CD4-positive, alpha-beta T cell treated with Interleukin-21 for 1 hour (primary cell): Measurements from ENCODE around the gene LPP.

Experiments used
- DNase-seq: peaks from one replicate; pipeline ENCODE4 v3.0.0-alpha.2; 2020

LPP gene

DNA sequence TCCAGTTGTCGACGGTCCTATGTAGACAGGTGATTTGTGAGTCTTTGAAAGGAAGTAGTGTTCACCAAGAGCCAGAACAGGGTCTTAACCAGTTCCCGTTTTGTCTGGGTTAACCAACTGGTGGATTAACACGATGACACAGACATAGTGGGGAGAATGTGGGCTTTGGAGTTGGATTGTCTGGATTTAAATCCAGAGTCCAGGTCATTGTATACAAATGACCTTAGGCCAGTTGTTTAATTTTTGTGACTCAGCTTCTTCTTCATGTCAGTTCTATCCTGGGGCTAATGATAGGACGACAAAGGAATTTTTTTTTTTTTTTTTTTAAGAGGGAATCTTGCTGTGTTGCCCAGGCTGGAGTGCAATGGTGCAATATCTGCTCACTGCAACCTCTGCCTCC, 126.7 kb downstream of the LPP start:
- DNase-seq: no peak

DNA sequence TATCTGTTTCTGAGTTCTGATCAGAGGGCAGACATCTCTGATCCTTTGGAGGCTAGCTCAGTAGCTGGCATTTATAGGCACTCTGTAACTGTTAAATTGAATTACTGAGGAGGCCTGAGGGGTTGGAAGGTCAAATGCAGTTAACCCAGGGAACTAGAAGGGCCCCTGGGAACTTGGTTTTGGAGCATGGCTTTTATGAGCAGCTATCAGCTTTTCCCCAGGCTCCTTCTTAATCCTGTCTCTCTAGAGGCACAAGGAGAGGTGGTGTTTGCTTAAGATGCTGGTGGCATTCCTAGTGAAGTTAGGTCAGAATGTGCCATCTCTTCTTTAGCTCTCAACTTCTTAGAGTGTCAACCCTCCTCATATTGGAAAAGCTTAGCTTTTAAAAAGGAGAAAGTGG, 128.9 kb downstream of the LPP start:
- DNase-seq: no peak

DNA sequence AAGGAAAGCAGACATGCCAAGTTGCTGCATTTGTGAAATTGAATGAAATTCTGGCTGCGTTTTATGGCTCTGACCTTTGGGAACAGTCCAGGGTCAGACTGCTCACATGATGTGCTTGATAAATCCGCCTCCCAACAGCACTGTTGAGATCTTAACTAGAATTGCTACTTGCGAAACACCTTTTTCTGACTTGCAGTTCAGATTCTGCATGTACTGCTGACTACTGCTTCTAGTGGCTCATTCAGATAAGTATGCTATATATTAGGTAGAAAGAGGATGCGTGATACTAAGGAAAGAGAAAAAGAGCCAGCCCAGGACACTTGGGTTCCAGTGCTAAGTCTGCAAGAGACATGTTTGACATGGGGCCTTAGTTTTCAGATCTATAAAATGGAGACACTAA, 129.4 kb downstream of the LPP start:
- no peak for DNase-seq

DNA sequence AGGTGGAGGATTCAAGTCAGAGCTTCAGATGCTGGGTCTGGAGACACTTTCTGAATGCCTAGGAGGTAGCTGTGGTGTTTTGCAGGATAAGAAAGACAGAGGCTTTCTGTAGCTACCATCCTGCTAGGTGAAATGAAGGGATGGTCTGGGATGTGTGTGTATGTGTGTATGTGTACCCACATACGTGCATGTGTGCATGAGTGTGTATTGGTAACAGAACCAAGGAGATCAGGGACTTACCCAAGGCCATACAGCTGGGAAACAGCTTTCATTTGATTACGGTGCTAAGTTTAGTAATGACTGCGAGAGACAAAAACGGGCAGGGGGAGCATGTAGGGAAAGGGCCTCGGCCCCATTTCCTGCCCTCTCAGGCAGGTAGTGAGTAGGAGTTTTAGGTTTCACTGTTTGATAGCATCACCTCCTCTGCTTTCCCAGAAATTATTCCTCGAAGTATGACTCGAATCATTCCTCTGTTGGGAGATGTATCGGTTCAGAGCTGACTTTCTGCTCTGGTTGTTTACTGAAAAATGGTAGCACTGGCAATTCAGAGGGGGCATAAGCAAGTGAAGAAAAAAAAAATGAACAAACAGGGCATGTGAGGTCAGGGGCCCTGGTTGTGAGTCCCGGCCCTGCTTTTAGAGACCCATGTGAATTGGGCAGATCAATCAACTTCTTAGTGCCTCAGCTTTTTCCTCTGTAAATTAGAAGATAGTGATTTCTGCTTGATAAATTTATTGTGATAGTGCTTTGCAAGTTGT, 130.7 kb downstream of the LPP start:
- no peak for DNase-seq

DNA sequence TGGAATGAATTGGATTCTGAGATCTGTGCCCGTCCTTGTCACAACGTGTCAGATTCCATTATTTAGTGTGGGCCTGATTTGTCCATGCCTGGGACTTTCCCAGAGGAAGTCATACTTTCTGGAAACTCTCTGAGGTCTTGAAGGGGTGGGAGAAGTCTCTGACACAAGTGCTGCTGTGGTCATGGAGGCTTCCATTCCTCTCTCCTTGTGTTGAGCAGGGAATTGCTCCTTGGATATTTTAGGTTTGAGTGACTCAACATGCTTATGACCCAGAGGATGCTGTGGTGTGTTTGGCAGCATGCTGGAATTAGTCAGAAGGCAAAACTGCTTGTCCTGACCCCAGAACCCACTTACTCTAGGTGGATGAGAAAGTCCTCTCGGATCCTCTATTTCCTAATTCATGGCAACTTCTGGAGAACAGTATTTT, 132.1 kb downstream of the LPP start:
- no peak for DNase-seq

DNA sequence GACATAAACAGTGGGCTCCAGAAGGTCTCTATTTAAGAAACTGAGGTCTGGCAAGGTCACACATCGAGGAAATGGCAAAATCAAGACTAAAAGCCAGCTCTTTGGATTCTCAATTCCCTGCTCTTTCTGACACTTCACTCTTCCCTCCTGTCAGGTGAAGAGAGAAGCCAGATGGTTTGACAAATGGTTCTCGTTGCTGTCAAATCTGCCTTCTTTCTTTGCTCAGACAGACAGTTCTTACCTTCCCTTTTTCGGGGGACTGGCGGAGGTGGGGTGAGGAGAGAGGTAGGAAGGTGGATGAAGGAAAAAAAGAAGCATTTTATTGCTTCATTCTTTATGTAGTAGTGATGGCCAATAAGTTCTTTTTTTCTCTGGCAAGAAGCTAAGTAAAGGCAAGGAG, 133.4 kb downstream of the LPP start:
- no peak for DNase-seq

DNA sequence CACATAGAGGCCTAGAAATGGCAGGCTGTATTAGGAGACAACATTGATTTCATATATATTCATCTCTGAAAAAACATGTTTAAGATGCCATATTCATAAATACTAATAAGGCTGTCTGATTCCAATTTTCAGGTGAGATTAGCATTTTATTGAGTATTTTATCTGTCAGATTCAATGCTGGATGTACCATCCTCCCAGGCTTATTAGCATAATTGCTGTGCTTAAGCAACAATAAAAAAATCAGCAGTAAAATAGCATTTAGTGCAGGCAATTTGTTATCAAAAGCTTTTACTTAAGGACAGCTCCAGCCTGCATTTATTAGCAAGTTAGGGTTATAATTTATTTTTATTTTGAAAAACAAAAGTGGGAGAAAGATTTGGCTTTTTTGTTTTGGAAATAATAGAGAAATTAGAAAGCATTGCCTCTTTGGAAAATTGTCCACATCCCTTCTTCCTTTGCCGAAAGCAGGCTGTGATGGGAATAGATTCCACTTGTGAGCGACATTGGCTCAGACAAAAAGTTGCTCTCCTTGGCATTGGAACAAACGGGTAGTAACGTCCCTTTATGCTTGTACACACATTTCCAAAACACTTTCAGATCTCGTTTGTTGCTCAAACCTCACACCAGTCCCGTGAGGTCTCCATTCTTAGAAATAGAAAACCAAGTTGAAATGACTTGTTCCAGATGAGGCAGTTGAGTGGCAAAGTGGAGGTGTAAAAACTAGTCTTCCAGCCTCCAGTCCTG, 134.0 kb downstream of the LPP start:
- no peak for DNase-seq

DNA sequence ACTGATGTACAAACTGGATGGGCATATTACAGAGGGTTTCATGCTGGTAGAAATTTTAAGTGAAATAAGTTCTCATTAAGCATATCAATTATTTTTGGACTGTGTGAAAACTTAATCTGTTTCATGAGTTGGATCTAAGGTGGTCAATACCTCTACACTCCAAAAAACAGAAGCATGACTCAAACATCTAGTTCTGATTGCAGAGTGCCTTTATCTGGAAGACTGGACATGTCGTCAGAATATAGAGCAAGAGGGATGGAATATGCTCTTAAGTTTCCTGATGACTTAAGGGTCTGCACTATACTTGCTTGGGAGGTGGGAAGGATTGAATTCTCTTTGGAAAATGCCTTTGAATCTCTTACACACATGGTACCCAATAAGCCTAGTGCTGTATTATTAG, 138.3 kb downstream of the LPP start:
- no peak for DNase-seq

DNA sequence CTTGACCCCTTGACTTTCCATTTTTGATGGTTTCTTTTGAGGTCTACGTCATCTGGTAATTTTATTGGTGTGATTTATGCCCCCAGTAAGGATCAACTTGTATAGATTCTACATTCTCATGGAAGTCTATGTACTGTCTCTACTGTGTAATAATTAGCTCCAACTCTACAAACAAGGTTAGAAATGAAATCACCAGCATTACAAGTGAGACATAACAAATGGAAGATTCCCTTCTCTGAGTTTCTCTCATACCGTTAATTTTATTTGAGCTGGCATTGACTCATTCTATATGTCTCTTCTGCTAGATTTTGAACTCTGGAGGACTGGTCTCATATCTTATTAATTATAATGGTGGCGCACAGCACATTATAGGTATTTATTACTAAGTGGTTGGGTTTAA, 138.9 kb downstream of the LPP start:
- DNase-seq: no peak

DNA sequence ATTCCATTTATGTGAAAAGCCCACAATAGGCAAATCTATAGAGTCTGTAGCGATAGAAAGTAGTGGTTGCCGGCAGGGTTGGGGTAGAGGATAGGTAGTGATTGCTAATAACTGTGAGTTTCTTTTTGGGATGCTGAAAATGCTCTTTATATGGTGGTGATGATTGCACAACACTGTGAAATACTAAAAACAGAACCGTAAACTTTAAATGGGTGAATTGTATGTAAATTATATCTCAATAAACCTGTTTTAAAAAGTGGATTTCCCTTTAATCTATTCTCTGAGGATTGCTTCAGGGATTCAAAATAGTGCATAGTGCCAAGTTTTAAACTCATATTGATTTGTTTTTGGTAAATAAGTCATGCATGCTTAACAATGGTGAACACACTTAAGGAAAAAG, 140.2 kb downstream of the LPP start:
- DNase-seq: no peak

DNA sequence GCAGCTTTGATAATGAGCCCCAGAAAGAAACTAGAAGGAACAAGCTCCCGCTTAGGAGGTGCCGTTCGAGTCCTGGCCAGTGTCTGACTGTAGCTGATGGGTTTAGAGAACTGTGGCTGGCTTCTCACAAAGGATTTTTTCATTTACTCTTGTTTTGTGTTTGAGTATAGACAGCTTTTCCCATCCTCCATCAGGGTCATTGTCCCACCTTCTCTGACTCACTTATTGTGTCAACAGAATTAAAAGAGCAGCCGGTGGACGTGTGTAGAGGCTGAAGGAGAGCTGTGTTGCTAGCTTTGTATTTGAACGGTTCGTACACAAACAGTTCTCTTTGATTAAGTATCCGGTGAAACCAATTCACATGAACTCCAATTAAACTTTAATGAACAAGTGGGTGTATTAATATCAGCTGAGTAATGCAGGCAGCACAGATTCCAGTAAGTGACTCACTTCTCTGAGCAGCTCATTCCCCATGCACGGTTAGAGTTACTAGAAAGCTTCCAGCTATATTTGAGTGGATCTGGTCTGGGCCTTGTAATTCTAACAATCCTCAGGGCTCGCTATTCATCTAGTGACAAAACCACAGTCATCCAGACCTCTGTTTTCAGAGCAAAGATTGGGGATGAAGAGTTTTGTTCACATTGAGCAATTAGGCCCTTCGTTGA, 141.0 kb downstream of the LPP start:
- DNase-seq: no peak

DNA sequence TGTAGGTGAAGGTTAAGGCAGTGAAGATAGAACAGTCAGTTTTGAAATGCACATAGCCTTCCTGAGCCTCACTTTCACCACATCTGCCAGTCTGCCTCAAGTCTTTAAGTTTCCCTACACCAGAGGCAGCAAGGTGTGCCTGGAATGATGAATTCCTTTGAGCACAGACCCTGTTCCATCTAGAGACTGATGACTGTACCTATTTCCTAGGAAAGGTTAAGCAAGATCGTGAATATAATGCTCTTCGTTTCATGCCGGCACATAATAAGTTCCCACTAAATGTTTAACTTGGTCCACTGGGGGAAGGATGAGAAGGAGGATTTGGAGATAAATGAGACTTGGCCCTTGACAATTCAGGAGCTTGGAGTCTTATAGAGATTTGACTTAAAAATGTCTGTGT, 141.9 kb downstream of the LPP start:
- DNase-seq: no peak

DNA sequence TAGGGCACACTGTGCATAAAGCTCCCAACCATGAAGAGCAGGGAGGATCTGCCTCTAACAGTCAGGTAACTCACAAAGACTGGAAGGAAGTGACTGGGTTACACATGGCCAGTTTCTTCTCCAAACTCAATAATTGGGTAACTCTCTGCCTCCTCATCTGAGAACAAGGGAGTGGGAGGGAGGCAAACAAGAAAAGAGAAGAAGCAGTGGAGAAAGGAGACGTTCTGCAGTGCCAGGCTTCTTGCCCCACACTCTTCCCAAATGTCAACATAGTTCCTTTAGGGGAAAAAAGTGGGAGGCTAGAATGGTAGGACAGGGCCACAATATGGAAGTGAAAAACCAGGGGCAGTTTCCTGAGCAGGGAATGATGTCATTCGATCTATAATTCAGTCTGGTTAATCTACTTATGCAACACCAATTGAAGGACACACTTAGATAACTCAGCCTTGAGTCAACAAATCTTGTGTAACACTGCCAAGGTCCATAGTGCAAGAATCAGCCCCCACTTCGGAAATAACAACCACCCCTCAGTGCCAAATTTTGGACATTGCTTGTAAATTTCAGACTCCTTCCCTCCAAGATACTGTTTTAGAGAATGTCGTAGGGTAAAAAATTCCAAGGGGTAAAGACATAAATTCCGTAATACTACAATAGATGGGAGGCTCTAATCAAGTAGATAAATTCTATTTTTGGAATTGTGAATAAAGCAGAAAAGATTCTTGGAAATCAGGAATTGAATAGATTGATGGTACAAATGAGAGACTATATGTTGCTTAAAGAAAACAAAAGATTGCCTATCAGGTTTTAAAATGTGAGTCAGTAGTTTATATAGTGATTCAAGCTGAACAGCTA, 143.0 kb downstream of the LPP start:
- no peak for DNase-seq

DNA sequence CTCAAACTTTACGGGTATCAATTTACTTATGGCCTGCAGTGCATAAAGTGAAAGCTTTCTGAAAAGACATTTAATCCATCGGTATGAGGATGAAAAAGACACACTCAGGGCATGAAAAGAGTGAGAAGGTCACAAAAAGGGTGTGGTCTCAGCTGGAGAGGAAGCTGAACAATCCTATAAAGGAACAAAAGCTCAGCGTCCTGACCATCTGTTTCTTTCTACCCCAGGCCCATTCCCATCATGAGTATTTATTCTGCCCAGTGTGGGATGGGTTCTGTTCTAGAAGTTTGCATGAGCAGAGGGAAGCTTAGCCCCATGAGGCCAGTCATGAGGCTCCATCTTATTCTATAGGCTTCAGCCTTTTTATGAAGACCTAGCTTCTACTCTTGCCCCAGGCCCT, 144.6 kb downstream of the LPP start:
- no peak for DNase-seq

DNA sequence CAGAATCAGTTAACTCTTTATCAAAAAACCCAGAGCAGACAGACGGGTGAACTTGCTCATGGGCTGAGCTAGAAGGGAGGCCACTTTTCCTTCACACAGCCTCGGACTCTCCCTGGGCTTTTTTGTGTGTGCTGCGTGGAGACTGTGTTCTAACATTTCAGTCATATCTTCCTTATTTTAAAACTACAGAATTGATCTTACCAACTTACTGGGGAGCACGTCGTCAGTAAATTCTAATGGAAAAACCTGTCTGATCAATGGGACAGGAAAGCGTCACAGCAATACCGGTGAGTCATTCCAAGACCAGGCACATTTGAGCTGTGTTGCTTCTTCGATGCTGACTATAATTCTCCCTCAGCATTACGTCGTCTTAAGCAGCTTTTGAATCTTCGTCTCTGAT, 145.1 kb downstream of the LPP start:
- no peak for DNase-seq

DNA sequence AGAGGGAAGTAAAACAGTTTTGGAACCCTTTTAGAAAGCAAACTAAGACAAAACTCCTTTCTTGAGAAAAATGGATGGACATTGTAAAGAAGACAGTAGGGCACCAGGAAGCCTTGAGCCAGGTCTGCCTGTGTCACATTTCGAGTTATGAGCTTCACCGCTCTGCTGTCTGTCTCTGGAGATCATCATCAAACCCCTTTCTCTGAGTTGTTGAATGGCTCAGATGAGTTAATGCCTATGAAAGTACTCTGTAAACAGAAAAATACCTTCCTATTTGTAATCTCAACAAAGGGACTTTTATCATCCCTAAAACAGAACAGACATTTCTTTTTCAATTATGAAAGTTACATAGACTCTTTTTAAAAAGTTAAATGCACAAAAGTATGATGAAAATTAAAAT, 145.8 kb downstream of the LPP start:
- DNase-seq: no peak

DNA sequence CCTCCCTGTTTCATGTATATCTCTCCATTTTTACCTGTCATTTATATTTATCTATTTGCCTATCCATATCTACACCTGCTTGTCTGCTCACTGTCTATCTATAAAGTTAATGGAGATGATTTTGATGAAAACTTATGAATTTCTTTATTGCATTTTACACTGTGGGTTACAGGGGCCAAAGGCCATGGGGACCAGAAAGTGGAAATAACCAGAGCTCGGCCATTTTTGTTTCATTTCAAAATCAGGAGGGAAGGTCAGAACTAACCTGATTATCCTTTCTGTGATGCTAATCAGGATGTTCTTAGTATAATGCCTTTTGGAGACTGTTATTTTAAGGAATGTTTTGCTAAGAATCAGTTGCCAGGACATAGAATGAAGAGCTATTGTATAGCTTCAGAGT, 147.2 kb downstream of the LPP start:
- no peak for DNase-seq

DNA sequence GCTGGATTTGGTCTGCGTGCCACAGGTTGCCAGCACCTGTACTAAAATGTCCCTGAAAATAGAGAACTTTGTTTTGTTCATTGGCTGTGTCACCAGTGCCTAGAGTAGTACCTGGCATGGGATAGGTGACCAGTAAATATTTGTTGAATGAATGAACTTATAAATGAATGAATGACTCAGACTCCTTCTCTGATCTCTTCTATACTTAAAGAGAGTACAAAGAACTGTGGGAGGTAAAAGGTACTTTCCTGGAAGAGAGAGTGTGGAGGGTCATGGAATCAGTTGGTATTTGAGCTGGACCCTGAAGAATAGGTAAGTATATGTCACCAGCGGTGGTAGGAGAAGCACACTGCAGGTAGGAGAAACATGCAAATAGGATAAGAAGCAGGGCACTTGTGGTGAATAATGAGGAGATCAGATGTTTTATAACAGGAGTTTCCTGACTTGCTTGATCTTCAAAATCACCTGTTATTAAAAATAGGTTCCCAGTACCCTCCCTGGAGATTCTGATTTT, 149.4 kb downstream of the LPP start:
- no peak for DNase-seq

DNA sequence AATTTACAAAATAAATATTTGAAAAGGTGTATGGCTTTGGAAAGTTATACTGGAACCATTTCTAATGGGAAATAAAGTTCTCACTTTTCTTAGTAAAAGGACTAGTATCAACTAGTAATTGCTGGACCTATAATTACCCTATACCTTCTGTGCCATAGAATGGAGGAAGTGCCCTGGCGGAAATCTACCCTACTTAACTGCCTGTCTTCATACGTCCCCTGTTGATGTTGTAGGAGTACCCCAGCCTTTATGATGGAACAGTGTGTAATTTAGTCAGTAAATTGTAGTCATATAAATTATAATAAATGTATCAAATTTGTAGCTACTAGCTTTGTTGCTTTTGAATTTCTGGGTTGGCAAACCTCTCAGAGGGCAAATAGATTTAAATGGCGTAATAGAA, 149.9 kb downstream of the LPP start:
- no peak for DNase-seq

DNA sequence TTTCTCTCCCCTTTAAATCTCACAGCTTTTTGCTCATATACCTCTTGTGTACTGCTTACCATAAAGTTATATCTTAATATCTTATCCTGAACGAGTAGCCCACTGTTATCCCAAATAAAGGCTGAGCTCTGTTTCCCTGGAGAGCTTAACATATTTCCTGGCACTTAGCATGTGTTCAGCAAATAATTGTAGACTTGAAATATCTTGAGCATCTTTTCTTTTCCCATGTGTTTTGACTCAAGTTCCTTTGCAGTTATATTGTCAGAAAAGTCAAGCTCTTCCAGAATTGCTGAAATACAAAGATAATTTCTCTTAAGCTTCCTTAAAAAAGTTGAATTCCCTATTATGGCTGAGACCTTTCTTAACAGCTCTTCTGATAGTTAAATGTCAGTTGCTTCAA, 150.5 kb downstream of the LPP start:
- DNase-seq: no peak

DNA sequence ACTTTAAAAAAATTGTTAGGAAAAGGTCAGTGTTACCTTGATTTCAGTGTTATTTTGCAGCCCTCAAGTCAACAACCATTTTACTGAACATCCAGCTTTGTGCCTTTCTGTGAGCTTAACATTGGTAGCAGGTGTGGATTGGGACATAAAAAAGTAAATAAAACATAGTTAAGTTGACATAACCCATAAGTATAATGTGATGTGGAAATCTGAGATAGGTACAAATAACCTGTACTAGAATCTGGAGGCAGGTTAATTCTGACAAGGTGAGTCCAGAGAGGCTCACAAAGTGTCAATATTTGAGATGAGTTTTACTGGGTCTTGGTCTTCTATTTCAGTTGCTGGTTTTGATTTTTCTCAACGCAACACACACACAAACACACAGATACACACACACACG, 151.3 kb downstream of the LPP start:
- no peak for DNase-seq

DNA sequence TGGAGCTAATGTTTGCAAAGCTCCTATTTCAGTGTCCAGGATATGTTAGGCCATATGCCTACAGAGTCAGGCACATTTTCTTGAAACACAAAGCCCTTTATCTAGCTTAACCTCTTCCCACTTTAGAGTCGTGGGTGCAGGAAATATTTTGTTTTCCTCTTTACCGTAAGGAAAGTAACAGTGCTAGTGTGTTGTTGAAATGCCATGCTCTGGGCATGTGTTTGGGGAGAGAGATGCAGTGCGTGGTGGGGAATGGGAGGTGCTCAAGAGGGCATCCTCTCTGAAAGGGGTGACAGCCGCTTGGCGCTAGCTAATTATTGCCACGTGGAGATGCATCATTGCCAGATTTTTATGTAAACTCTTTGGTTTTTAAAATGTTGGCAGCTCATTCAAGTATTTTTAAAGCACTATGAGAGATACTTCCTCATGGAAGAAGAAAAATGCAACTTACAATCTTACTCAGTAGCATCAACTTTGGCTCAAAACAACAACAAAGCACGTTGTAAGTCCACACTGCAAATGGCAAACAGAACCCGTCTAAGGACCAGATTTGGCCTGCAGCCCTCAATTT, 152.6 kb downstream of the LPP start:
- DNase-seq: no peak
